Activated T-cell treated with anti-CD3 and anti-CD28 coated beads for 24 hours (primary cell): ENCODE measurements around the gene STAT6.

ENCODE experiments used
- DNase-seq: peaks from one replicate; pipeline ENCODE4 v3.0.0-alpha.2; 2020; ENCODE audit warnings: low read depth

STAT6 gene

GRCh38 chr12:57111031-57111734, at the start of gene STAT6:
Gene STAT6, minus strand, starts transcription at chr12:57111362. Its CDS starts 3,084 bp downstream, at chr12:57108278.
- DNase-seq = peak; percentile 78

- no peak for DNase-seq
Observed at GRCh38 chr12:57160741-57161140, 49.6 kb upstream of the STAT6 start.

- no peak for DNase-seq
Observed at GRCh38 chr12:57160040-57160439, 48.9 kb upstream of the STAT6 start.

- DNase-seq = no peak
Observed at GRCh38 chr12:57159311-57159710, 48.1 kb upstream of the STAT6 start.

- no peak for DNase-seq
Observed at GRCh38 chr12:57158665-57159064, 47.5 kb upstream of the STAT6 start.

- no peak for DNase-seq
Observed at GRCh38 chr12:57158186-57158585, 47.0 kb upstream of the STAT6 start.

GRCh38 chr12:57157588-57158173, 46.5 kb upstream of the STAT6 start:
- DNase-seq = no peak

GRCh38 chr12:57156701-57157403, 45.7 kb upstream of the STAT6 start:
- no peak for DNase-seq

- no peak for DNase-seq
Observed at GRCh38 chr12:57154804-57155434, 43.8 kb upstream of the STAT6 start.

- DNase-seq = no peak
Observed at GRCh38 chr12:57154076-57154475, 42.9 kb upstream of the STAT6 start.

- DNase-seq = no peak
Observed at GRCh38 chr12:57153415-57153997, 42.3 kb upstream of the STAT6 start.

- DNase-seq = no peak
Observed at GRCh38 chr12:57152639-57153038, 41.5 kb upstream of the STAT6 start.

- no peak for DNase-seq
Observed at GRCh38 chr12:57151741-57152630, 40.8 kb upstream of the STAT6 start.

GRCh38 chr12:57150400-57151000, 39.3 kb upstream of the STAT6 start:
- DNase-seq = no peak

GRCh38 chr12:57149245-57149900, 38.2 kb upstream of the STAT6 start:
- no peak for DNase-seq

- DNase-seq = no peak
Observed at GRCh38 chr12:57148469-57149244, 37.5 kb upstream of the STAT6 start.

GRCh38 chr12:57146961-57147944, 36.1 kb upstream of the STAT6 start, which contains the start of gene LRP1-AS:
Gene LRP1-AS, minus strand, starts transcription at chr12:57147619.
- DNase-seq = no peak

- DNase-seq = no peak
Observed at GRCh38 chr12:57146092-57146491, 34.9 kb upstream of the STAT6 start.
